Left lung (tissue), 10 donors: Measurements from ENCODE around the gene SLC16A12. TPM values are rescaled to one million over a fixed set of nuclear protein-coding genes. Genes with fewer than 3 reads are reported as not detected.
A peak's percentile ranks its signal among the peaks of the same experiment; 100 is the strongest.

Experiments
- ATAC-seq: fragments of 200-7000 bp; cut with Tn5 transposase; one replicate; pipeline ENCODE4 v1.9.1; 2020; ENCODE audit warnings: moderate library complexity
- DNase-seq, 4 donors: peaks; one replicate each; pipeline ENCODE4 v3.0.0-alpha.2; 2013 to 2020
- H3K27ac ChIP-seq, 2 donors: fragments of 200-600 bp; sonication (generic) in 1 of 2; one replicate each; pipeline versions ENCODE4 v1.5.0 to v1.8.0; 2020 to 2021
- H3K27me3 ChIP-seq, 2 donors: fragments of 200-600 bp; sonication (generic) in 1 of 2; one replicate each; pipeline versions ENCODE4 v1.5.0 to v1.8.0; 2020 to 2021
- H3K36me3 ChIP-seq, 2 donors: fragments of 200-600 bp; sonication (generic) in 1 of 2; one replicate each; pipeline versions ENCODE4 v1.5.0 to v1.8.0; 2020 to 2021
- H3K4me1 ChIP-seq, 2 donors: fragments of 200-600 bp; one replicate each; pipeline ENCODE4 v1.8.0; 2021
- H3K4me3 ChIP-seq, 2 donors: fragments of 200-600 bp; sonication (generic) in 1 of 2; one replicate each; pipeline versions ENCODE4 v1.5.0 to v1.8.0; 2020 to 2021; ENCODE audit warnings: mild to moderate bottlenecking in 1 of 2
- H3K9me3 ChIP-seq, 2 donors: fragments of 200-600 bp; sonication (generic) in 1 of 2; one replicate each; pipeline versions ENCODE4 v1.5.0 to v1.8.0; 2020 to 2021
- intact Hi-C, 2 donors: fragments of 100-400 bp; cut with DNase I; formaldehyde crosslinking; loops; one replicate each; pipeline versions ENCODE4 v1.11.2 to v1.14.2; 2022
- polyA plus RNA-seq, 6 donors: library from polyadenylated mRNA; unstranded; fragments of 120-200 nt; gene quantifications; one replicate each; pipeline ENCODE4 v1.2.1, GENCODE V29; 2013; ENCODE audit not compliant: insufficient read length in 6 of 6
- total RNA-seq, 2 donors: library from RNA; stranded (reverse); fragmentation: NEBNext Ultra II Directional; extraction: Animal tissue kit (Norgen Biotek cat#: 25700); gene quantifications; one replicate each; pipeline ENCODE4 v1.2.1, GENCODE V29; 2021
- TF ChIP-seq, protein P1 (sequence below), 2 donors: fragments of 200-600 bp; sonication (generic) in 1 of 2; IDR thresholded peaks; one replicate each; pipeline versions ENCODE4 v1.5.0 to v1.8.0; 2021; ENCODE audit warnings: antibody characterized with exemption in 2 of 2
- donor health status: DM: no; HTN: yes; CAD: no.
- donor health status: DM: no; HTN: no; CAD: no.

The SLC16A12 gene
- total and polyA plus RNA-seq, 8 donors, result 0.90 to 6.3 (median 1.3) TPM

DNA sequence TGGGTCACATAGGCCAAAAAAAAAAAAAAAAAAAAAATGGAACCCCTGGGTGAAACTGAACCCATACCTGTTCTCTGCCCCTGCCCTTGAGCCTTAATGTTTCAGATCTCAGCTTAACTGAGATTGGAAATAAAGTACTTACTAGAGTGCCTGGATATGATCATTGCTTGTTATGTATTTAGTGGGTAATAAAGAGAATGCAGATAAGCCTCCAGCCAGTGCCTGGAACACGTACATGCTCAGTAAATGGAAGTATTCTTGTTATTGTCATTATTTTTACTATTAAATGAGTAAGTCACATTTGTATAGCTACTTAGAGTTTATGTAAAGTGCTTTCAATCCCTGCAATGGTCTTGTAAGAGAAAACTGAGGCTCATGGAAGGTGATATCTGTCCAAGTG lies 14.7 kb downstream of the SLC16A12 start:
- no peaks in the 10 kb centered on the region for H3K9me3 ChIP-seq

DNA sequence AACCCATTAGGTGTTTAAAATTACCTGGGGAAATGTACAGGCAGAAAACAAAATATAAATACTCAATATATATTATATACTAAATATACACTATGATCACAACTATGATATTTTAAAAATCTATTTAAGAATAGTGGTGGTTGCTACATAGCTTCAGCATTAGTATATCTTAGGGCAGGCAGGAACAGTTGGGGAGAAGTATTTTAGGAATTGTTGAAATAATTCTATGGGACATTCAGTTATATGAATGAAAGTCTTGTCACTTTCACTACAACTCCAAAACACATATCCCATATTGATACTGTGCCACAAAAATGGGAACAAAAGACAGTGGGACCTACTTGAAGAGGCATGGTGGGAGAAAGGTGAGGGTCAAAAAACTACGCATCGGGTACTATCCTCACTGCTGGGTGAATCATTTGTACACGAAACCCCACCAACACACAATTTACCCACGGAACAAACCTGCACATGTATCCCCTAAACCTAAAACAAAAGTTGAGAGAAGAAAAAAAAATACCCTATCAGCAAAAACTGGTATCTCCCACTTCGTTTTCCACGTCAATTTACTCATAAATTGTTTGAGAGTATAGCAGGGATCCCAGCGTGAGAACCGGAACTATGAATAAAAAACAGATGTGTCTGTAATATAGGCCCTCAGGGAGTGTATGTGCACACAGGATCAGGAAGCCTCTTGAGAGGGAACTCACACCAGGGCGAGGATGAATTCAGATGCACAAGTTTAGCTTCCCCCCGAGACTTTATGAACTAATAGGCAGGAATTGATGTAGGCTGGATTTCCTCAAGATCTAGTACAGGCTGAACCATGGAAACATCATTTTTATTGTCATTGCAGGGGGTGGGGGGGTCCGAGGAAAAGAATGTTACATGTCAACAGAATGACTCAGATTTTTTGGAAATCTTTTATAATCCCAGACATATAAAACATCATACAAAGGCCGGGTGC lies 16.2 kb downstream of the SLC16A12 start:
- H3K9me3 ChIP-seq, result no peaks in the 10 kb centered on the region
- intact Hi-C loops, result no loop called here
- no peak overlapping the region for H3K27ac ChIP-seq
- TF ChIP-seq, protein P1, sequence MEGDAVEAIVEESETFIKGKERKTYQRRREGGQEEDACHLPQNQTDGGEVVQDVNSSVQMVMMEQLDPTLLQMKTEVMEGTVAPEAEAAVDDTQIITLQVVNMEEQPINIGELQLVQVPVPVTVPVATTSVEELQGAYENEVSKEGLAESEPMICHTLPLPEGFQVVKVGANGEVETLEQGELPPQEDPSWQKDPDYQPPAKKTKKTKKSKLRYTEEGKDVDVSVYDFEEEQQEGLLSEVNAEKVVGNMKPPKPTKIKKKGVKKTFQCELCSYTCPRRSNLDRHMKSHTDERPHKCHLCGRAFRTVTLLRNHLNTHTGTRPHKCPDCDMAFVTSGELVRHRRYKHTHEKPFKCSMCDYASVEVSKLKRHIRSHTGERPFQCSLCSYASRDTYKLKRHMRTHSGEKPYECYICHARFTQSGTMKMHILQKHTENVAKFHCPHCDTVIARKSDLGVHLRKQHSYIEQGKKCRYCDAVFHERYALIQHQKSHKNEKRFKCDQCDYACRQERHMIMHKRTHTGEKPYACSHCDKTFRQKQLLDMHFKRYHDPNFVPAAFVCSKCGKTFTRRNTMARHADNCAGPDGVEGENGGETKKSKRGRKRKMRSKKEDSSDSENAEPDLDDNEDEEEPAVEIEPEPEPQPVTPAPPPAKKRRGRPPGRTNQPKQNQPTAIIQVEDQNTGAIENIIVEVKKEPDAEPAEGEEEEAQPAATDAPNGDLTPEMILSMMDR (IDR thresholded peaks at IDR 0.05), result no peak
- DNase-seq (no peak), ATAC-seq (no peak)
- H3K27me3 ChIP-seq, result no peaks in the 10 kb centered on the region
- H3K4me1 ChIP-seq, result no peaks in the 10 kb centered on the region
- no peaks in the 10 kb centered on the region for H3K36me3 ChIP-seq
- H3K4me3 ChIP-seq, result no peak overlapping the region

More for the DNA sequence above, 14.7 kb downstream of the SLC16A12 start:
- no peaks in the 10 kb centered on the region for H3K36me3 ChIP-seq
- no peak overlapping the region for H3K4me3 ChIP-seq
- TF ChIP-seq, protein P1 (IDR thresholded peaks at IDR 0.05), result no peak
- intact Hi-C loops, result no loop called here
- DNase-seq (no peak), ATAC-seq (no peak)
- H3K4me1 ChIP-seq, result no peaks in the 10 kb centered on the region
- H3K27ac ChIP-seq, result no peak overlapping the region
- H3K27me3 ChIP-seq, result no peaks in the 10 kb centered on the region

DNA sequence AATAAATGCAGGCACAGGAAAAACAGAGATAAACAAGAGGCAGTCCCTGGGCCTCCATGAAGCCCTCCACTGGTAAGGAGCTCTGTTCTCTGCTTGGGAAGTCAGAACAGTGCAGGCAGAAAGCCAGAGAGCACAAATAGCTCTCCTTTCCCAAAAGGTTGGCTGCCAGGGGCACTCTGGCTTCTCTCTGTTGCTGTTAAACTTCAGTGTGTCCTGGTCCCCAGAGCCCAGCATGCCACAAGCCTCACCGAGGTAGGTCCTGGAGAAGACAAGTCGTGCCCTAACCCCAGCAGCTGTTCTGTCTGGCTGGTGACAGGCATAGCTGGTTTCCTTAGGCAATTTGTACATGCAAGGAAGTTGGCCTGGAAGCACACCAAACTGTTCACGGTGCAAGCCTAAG lies 17.3 kb downstream of the SLC16A12 start:
- H3K36me3 ChIP-seq, result no peaks in the 10 kb centered on the region
- intact Hi-C loops, result no loop called here
- no peak overlapping the region for H3K27ac ChIP-seq
- no peaks in the 10 kb centered on the region for H3K27me3 ChIP-seq
- no peak for DNase-seq
- ATAC-seq, result no peak
- H3K4me1 ChIP-seq, result no peaks in the 10 kb centered on the region
- TF ChIP-seq, protein P1 (IDR thresholded peaks at IDR 0.05), result no peak
- H3K4me3 ChIP-seq, result no peak overlapping the region
- no peaks in the 10 kb centered on the region for H3K9me3 ChIP-seq

DNA sequence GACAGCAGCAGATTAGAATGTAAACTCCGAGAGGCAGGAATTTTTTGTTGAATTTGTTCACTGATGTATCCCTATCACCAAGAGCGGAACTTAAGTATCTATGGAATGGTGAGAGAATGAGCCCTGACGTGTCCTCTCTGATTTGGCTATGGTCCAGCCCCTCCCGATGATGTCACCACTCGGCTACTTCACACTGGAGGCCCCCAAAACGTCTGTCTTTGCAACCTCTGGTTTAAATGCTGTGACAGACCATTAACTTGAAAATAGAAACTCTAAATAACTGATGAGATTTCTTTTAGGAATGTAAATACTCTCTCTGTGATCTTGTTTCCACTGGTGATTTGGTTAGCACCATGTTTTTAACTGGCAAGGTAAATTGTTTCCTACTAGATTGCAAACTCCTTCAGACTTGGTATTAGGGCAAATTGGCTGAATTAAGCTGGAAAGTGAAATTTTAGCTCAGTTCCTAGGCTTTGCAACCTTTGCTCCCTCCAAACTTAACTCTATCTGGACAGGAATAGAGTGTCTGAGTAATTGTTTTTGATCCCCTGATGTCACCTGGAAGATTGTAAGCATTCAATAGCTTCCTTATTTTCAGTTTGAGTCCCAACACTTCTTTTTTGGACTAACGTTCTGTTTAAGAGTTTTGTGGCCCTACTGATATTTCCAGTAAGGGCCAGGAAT lies 19.1 kb downstream of the SLC16A12 start:
- no peaks in the 10 kb centered on the region for H3K9me3 ChIP-seq
- peak overlapping the region; percentile 54 to 60 for H3K27ac ChIP-seq
- H3K27me3 ChIP-seq, result no peaks in the 10 kb centered on the region
- ATAC-seq (peak; percentile 60), DNase-seq (peak in 2 of 4 donors; percentile 53 to 60)
- TF ChIP-seq, protein P1 (IDR thresholded peaks at IDR 0.05), result no peak
- intact Hi-C loops, result no loop called here
- H3K4me3 ChIP-seq, result no peak overlapping the region
- no peaks in the 10 kb centered on the region for H3K4me1 ChIP-seq
- no peaks in the 10 kb centered on the region for H3K36me3 ChIP-seq
